GM13977 (cell line): ENCODE data around the gene PDCD6IP.

Source experiments
- DNase-seq: peaks from one replicate; pipeline ENCODE4 v3.0.0; 2012; ENCODE audit warnings: low spot score
- in situ Hi-C: fragments of 300-500 bp; cut with MboI; formaldehyde crosslinking; loops from one replicate; pipeline ENCODE4 v1.12.0; 2022; ENCODE audit warnings: low sequenced_read_pairs, low pct_unique_long_range_greater_than_20kb, mixed read lengths, inconsistent platforms; ENCODE audit not compliant: unreplicated experiment
- TF ChIP-seq, protein P1 (sequence below): IDR thresholded peaks from 2 replicates; pipeline ENCODE4 v1.5.1; 2012; ENCODE audit warnings: mild to moderate bottlenecking, control low read depth; ENCODE audit not compliant: insufficient read depth; ENCODE audit errors: extremely low read depth, missing control alignments

Gene PDCD6IP

DNA sequence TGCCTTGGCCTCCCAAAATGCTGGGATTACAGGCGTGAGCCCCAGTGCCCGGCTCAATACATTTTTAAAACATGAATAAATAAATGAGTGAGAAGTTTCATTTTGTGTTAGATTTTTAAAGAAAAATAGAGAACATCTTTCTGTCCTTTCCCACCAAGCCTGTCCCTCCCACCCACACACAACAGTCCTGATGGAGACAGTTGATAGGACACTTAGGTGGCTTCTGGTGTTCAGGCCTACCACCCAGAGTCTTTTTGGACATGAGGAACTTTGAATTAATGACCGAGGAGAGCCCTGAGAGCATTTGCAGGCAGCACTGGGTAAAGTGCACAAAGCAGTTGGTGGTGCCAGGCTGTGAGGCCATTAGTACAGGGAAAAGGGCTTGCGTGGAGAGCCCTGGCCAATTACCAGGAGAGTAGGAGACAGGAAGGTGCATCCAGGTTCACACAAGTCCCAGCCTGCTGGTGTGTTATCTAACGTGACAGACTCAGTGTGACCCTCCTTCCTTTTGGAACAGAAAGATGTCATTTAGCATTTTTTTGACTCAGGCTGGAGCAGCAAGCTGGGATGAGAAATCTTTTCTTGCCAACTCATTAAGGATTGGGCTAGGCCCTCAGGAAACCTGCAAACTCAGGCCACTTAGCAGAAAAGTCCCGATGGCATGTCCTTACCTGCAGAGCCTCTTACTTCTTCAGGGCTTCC, 103.6 kb downstream of the PDCD6IP start:
- no peak for DNase-seq
- TF ChIP-seq, protein P1, sequence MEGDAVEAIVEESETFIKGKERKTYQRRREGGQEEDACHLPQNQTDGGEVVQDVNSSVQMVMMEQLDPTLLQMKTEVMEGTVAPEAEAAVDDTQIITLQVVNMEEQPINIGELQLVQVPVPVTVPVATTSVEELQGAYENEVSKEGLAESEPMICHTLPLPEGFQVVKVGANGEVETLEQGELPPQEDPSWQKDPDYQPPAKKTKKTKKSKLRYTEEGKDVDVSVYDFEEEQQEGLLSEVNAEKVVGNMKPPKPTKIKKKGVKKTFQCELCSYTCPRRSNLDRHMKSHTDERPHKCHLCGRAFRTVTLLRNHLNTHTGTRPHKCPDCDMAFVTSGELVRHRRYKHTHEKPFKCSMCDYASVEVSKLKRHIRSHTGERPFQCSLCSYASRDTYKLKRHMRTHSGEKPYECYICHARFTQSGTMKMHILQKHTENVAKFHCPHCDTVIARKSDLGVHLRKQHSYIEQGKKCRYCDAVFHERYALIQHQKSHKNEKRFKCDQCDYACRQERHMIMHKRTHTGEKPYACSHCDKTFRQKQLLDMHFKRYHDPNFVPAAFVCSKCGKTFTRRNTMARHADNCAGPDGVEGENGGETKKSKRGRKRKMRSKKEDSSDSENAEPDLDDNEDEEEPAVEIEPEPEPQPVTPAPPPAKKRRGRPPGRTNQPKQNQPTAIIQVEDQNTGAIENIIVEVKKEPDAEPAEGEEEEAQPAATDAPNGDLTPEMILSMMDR = no peak
- in situ Hi-C loops = no loop called here

DNA sequence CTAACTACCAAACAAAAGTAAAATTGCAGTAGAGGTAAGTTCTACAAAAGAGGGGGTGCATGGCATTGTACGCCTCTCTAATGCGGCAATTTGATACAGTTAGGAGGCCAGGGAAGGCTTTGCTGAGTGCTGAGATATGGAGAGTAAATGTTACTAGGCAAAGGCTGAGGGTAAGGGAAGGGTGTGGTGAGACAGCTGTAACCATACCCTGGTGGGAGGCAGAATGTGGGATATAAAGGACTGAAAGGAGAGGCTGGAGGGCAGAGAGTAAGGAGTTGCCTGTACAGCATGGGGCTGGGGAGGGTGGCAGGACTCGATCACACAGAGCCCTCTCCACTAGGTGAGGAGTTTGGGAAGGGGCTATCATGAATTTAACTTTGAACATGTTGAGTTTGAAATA, 106.3 kb downstream of the PDCD6IP start:
- TF ChIP-seq, protein P1 = no peak
- no peak for DNase-seq
- in situ Hi-C loops = no loop called here

DNA sequence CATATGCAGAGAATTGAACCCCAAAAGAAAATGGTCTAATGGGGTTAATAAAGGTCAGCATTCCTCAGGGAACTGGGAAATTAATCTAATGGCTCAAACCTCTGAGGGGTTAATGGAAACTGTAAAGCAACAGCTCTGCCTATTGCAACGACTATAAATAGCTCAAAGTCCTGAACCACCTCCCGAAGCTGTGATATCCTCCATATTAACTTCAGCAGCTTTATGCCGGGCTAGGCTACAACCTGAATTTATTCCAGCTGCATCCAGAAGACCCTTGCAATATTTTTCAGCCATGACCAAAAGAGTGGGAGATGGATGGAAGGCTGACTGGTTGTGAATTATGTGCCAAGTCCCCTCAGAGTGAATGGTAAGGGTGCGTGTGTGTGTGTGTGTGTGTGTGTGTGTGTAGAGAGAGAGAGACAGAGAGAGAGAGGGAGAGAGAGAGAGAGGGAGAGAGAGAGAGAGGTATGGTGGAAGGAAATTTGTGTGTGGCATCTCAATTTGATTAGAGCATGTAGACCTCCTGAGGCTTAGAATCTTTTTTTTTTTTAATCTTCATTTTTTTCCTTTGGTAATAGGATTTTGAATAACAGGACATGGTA, 109.9 kb downstream of the PDCD6IP start:
- TF ChIP-seq, protein P1 = no peak
- in situ Hi-C loops = no loop called here
- DNase-seq = no peak

DNA sequence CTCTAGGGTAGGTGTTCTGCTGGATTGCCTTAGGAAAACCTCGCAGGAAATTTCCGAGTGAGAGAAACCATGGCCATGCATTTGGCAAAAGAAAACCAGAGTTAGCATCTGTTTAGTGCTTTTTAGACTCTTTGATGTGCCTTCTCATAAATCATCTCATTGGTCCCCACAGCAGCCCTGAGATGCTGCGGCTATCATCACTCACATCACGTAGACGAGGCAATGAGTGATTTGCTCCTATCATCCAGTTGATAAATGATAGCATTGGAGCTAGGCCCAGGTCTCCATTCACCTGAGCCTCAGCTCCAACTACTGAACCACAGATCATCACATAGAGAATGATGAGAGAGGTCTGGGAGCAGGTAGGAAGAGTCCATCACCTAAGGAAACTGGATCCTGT, 111.1 kb downstream of the PDCD6IP start:
- in situ Hi-C loops = no loop called here
- DNase-seq = no peak
- TF ChIP-seq, protein P1 = no peak

DNA sequence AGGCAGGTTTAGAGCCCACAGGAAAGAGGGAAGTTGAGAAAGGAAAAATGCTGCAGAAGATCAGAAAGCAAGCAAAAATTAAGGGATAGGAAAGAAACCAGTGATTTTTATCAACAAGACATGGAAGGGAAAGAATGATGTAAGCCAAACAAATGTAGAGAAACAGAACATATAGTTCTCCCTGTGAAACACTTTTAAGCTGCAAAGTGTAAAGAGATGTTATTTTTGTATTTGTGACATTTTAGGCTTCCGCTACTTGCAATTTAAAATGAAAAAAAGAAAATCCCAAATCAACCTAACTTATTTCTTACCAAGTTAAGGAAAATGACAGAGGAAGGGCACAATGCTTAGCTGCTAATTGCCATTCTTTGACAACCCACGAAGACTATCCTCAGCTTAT, 111.6 kb downstream of the PDCD6IP start:
- DNase-seq = no peak
- in situ Hi-C loops = no loop called here
- TF ChIP-seq, protein P1 = no peak

DNA sequence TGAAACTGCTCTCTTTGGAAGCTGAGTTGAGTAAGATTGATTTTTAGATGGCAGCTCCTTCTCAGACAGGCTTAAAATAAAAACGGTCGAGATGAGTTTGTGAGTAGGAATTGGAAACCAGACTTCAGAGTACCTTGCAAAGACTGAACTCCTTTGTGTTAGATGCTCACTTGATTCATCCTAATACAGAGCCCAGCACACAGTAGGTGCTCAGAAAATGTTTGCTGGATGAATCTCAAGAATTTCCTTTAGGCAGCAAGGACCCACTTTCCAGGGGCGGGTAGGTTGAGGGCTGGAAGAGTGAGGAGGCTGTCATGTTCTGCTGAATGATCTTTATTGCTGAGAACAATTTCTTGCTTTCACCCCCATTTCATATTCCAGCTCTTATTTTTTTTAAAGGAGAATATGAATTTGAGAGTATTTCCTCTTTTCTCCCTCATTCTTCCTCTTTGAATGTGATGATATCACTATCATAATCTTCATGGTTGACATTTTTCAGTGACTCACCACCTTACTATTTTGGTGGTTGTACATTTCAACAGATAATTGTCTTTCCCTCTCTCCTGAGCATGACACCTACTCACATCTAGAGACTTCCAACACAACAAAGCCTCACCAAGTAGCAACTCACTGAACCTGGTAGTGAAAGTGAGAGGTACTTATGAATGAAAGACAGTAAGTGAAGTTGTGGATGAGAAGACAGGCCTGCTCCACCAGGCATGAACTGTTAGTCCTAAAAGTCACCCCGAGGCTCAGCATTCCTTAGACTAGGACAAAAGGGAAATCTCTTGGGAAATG, 113.3 kb downstream of the PDCD6IP start:
- no peak for DNase-seq
- TF ChIP-seq, protein P1 = no peak
- in situ Hi-C loops = no loop called here
